IMR-90 (cell line): ENCODE data around the gene ZDHHC18. TPM values are rescaled to one million over a fixed set of nuclear protein-coding genes. Genes with fewer than 3 reads are reported as not detected.

Experiments
- ATAC-seq: fragments of 200-7000 bp; cut with Tn5 transposase; 2 replicates; pipeline ENCODE4 v1.9.1; 2020; ENCODE audit warnings: low read depth, mild to moderate bottlenecking, moderate library complexity
- BruUV-seq: library from RNA; stranded (reverse); fragments of 400-500 nt; replicated peaks from 2 replicates; lab custom pipeline; 2021; lab: Mats Ljungman, UMichigan
- CTCF ChIA-PET: fragments of 300-600 bp; formaldehyde crosslinking; extraction: SDS; loops from one replicate; lab custom pipeline; 2021; ENCODE audit warnings: antibody characterized with exemption; lab: Yijun Ruan, JAX
- POLR2A ChIA-PET: fragments of 300-600 bp; sonication (Branson Sonifier 250); formaldehyde crosslinking; loops from one replicate; lab custom pipeline; 2022; ENCODE audit warnings: antibody characterized with exemption; ENCODE audit not compliant: unreplicated experiment; lab: Charles Lee
- DNase-seq: peaks from one replicate; pipeline ENCODE4 v3.0.0; 2013
- H2AFZ ChIP-seq: replicated peaks from 2 replicates; pipeline ENCODE3; 2013; ENCODE audit warnings: low read length, mild to moderate bottlenecking; ENCODE audit not compliant: poor library complexity
- H2AK5ac ChIP-seq: 2 replicates; pipeline ENCODE4 v1.6.1; 2013; ENCODE audit warnings: low read depth, low read length, inconsistent platforms
- H2AK9ac ChIP-seq: replicated peaks from 2 replicates; pipeline ENCODE3; 2013; ENCODE audit warnings: mild to moderate bottlenecking, low read depth, low read length, moderate library complexity; ENCODE audit not compliant: poor library complexity
- H2BK120ac ChIP-seq: 2 replicates; pipeline ENCODE4 v1.6.1; 2013; ENCODE audit warnings: low read depth, low read length, inconsistent platforms
- H2BK15ac ChIP-seq: 3 replicates; pipeline ENCODE4 v1.6.1; 2013; ENCODE audit warnings: low read depth, low read length, inconsistent platforms
- H2BK20ac ChIP-seq: 2 replicates; pipeline ENCODE4 v1.6.1; 2013; ENCODE audit warnings: low read depth, mild to moderate bottlenecking, inconsistent platforms, low read length, moderate library complexity
- H2BK5ac ChIP-seq: 2 replicates; pipeline ENCODE4 v1.6.1; 2013; ENCODE audit warnings: mild to moderate bottlenecking, low read depth, low read length, inconsistent platforms; ENCODE audit not compliant: poor library complexity, severe bottlenecking
- H3K14ac ChIP-seq: replicated peaks from 2 replicates; pipeline ENCODE4 v1.6.1; 2013; ENCODE audit warnings: low read depth, low read length, inconsistent platforms
- H3K18ac ChIP-seq: 2 replicates; pipeline ENCODE4 v1.6.1; 2013; ENCODE audit warnings: low read depth, low read length, control low read depth
- H3K23ac ChIP-seq: 2 replicates; pipeline ENCODE4 v1.6.1; 2013; ENCODE audit warnings: low read depth, low read length, inconsistent platforms
- H3K27ac ChIP-seq: 2 replicates; pipeline ENCODE4 v1.5.1; 2013; ENCODE audit warnings: mild to moderate bottlenecking, control low read depth, low read length; ENCODE audit not compliant: insufficient read depth
- H3K27me3 ChIP-seq: 2 replicates; pipeline ENCODE4 v1.6.1; 2013; ENCODE audit warnings: low read length; ENCODE audit not compliant: control insufficient read depth, insufficient read depth
- H3K36me3 ChIP-seq: 2 replicates; pipeline ENCODE4 v1.6.1; 2013; ENCODE audit warnings: low read length, mixed read lengths; ENCODE audit not compliant: control insufficient read depth, insufficient read depth
- H3K4ac ChIP-seq: 2 replicates; pipeline ENCODE4 v1.6.1; 2013; ENCODE audit warnings: low read depth, low read length, inconsistent platforms
- H3K4me1 ChIP-seq: 2 replicates; pipeline ENCODE4 v1.6.1; 2013; ENCODE audit warnings: low read length, mixed read lengths; ENCODE audit not compliant: control insufficient read depth, insufficient read depth
- H3K4me2 ChIP-seq: 2 replicates; pipeline ENCODE4 v1.6.1; 2013; ENCODE audit warnings: low read depth, mild to moderate bottlenecking, control low read depth, low read length, moderate library complexity
- H3K4me3 ChIP-seq: 2 replicates; pipeline ENCODE4 v1.5.1; 2013; ENCODE audit warnings: low read depth, mild to moderate bottlenecking, control low read depth, low read length, moderate library complexity; ENCODE audit not compliant: insufficient read depth
- H3K56ac ChIP-seq: 2 replicates; pipeline ENCODE4 v1.6.1; 2013; ENCODE audit warnings: low read length, inconsistent platforms; ENCODE audit not compliant: insufficient read depth; ENCODE audit errors: extremely low read depth
- H3K79me1 ChIP-seq, 2 experiments: 2 replicates each; pipeline ENCODE4 v1.6.1; 2013; ENCODE audit warnings: low read length in 2 of 2, inconsistent platforms in 1 of 2, low read depth in 1 of 2
- H3K9ac ChIP-seq: 2 replicates; pipeline ENCODE4 v1.6.1; 2013; ENCODE audit warnings: low read depth, low read length, control low read depth
- H3K9me1 ChIP-seq: 2 replicates; pipeline ENCODE4 v1.6.1; 2013; ENCODE audit warnings: low read length, inconsistent platforms; ENCODE audit not compliant: insufficient read depth
- H3K9me3 ChIP-seq: 2 replicates; pipeline ENCODE4 v1.6.1; 2013; ENCODE audit warnings: low read length; ENCODE audit not compliant: control insufficient read depth, insufficient read depth
- H4K20me1 ChIP-seq: 2 replicates; pipeline ENCODE4 v1.6.1; 2013; ENCODE audit warnings: low read length, inconsistent platforms; ENCODE audit not compliant: insufficient read depth
- H4K5ac ChIP-seq: 2 replicates; pipeline ENCODE4 v1.6.1; 2013; ENCODE audit warnings: mild to moderate bottlenecking, low read depth, low read length, control low read depth
- H4K8ac ChIP-seq, 2 experiments: 2 replicates each; pipeline ENCODE4 v1.6.1; 2013; ENCODE audit warnings: low read depth in 2 of 2, low read length in 2 of 2, control low read depth in 1 of 2, inconsistent platforms in 1 of 2
- H4K91ac ChIP-seq: 2 replicates; pipeline ENCODE4 v1.6.1; 2013; ENCODE audit warnings: low read depth, low read length, inconsistent platforms; ENCODE audit not compliant: insufficient read depth
- BHLHE40 ChIP-seq: fragments of 150-350 bp; IDR thresholded peaks from 2 replicates; pipeline ENCODE4 v1.6.1; 2016; ENCODE audit warnings: mild to moderate bottlenecking, low read depth, low read length
- CEBPB ChIP-seq: IDR thresholded peaks from 2 replicates; pipeline ENCODE4 v1.6.1; 2012; ENCODE audit warnings: low read depth, low read length, improper control_type of control experiment
- CHD1 ChIP-seq: IDR thresholded peaks from 2 replicates; pipeline ENCODE4 v1.6.1; 2012; ENCODE audit warnings: low read depth, low read length, improper control_type of control experiment
- CTCF ChIP-seq: conservative IDR thresholded peaks from 2 replicates; pipeline ENCODE4 v1.5.1; 2012; ENCODE audit warnings: mild to moderate bottlenecking, low read depth, low read length, improper control_type of control experiment
- ELK1 ChIP-seq: fragments of 150-350 bp; IDR thresholded peaks from 2 replicates; pipeline ENCODE4 v1.6.1; 2016; ENCODE audit warnings: low read depth, mild to moderate bottlenecking, low read length, moderate library complexity, borderline replicate concordance
- MAZ ChIP-seq: IDR thresholded peaks from 2 replicates; pipeline ENCODE4 v1.6.1; 2012; ENCODE audit warnings: low read depth, mild to moderate bottlenecking, low read length, improper control_type of control experiment, moderate library complexity, borderline replicate concordance
- POLR2A ChIP-seq: IDR thresholded peaks from 2 replicates; pipeline ENCODE4 v1.6.1; 2012; ENCODE audit warnings: mild to moderate bottlenecking, low read depth, low read length
- RCOR1 ChIP-seq: IDR thresholded peaks from 2 replicates; pipeline ENCODE4 v1.6.1; 2012; ENCODE audit warnings: mild to moderate bottlenecking, low read length, improper control_type of control experiment; ENCODE audit not compliant: insufficient replicate concordance
- USF2 ChIP-seq: fragments of 150-350 bp; IDR thresholded peaks from 2 replicates; pipeline ENCODE4 v1.6.1; 2017; ENCODE audit warnings: mild to moderate bottlenecking, antibody characterized with exemption, low read length, low read depth
- whole genome bisulfite sequencing, 2 experiments: methylation state at CpG; one replicate each; pipeline versions ENCODE4 v1.1.5 to v1.1.7; 2013; ENCODE audit warnings: missing lambda C conversion rate in 2 of 2; ENCODE audit not compliant: insufficient read length in 1 of 2; ENCODE audit errors: extremely low coverage in 2 of 2; 5-methylcytosine and 5-hydroxymethylcytosine counted together
- dilution Hi-C: fragments of 300-500 bp; cut with HindIII; formaldehyde crosslinking; loops from one replicate; pipeline ENCODE4 v1.14.3; 2018; ENCODE audit warnings: low sequenced_read_pairs; ENCODE audit not compliant: unreplicated experiment
- in situ Hi-C: fragments of 300-500 bp; cut with MboI; formaldehyde crosslinking; loops from 3 replicates; pipeline ENCODE4 v1.14.3; 2019; ENCODE audit warnings: low sequenced_read_pairs, inconsistent platforms, mixed read lengths
- intact Hi-C: fragments of 100-400 bp; cut with micrococcal nuclease; formaldehyde crosslinking; loops from 2 replicates; pipeline ENCODE4 v1.10.0; 2022
- polyA plus RNA-seq, 3 experiments: library from polyadenylated mRNA; depleted of rRNA; stranded (reverse); fragments of >200 nt; gene quantifications; 2 replicates each; pipeline ENCODE4 v1.2.3, GENCODE V29; 2012; ENCODE audit warnings: low replicate concordance in 1 of 3
- total RNA-seq: library from RNA; depleted of rRNA; stranded (reverse); fragments of >200 nt; gene quantifications from 2 replicates; pipeline ENCODE4 v1.2.3, GENCODE V29; 2012

Gene ZDHHC18
- total and polyA plus RNA-seq, 2 of the 4 experiments (the other 2 are of a cell fraction), result 12.5 to 37.0 TPM

GRCh38 chr1:26789612-26789865 lies 36.9 kb upstream of the ZDHHC18 start (continued):
- no peak for TF ChIP-seq MAZ

GRCh38 chr1:26789931-26790330 lies 36.6 kb upstream of the ZDHHC18 start:
- H4K20me1 ChIP-seq, result no peaks in the 10 kb centered on the region
- intact Hi-C loops (loop anchor here (1.0 kb wide), 4 partner anchors 92 to 290 kb away; no protein-coding TSS in a partner anchor), dilution Hi-C loops (loop anchor here (25.0 kb wide), 1 partner anchor 203 kb away; no protein-coding TSS in a partner anchor), in situ Hi-C loops (loop anchor here (5.0 kb wide), 1 partner anchor 98 kb away; no protein-coding TSS in a partner anchor)
- H3K27ac ChIP-seq, result no peak overlapping the region
- H3K14ac ChIP-seq, result no peak overlapping the region
- H3K27me3 ChIP-seq, result no peaks in the 10 kb centered on the region
- no peak overlapping the region for H4K91ac ChIP-seq
- peaks cover 6% of the 10 kb centered on the region for H3K9me1 ChIP-seq
- BruUV-seq, result no TSS peak
- H2AK9ac ChIP-seq, result no peak overlapping the region
- no peak overlapping the region for H2BK20ac ChIP-seq
- H3K4me3 ChIP-seq, result no peak overlapping the region
- ChIA-PET POLR2A (interaction anchor here (0.7 to 2.2 kb wide), 4 partner anchors 10 to 98 kb away, joined by 3 to 13 read pairs (median 4); no protein-coding TSS in a partner anchor), CTCF (interaction anchor here (0.7 to 4.7 kb wide), 5 partner anchors 10 to 191 kb away, joined by 4 to 20 read pairs (median 6); no protein-coding TSS in a partner anchor)
- H2BK120ac ChIP-seq, result no peak overlapping the region
- no peak overlapping the region for H2BK5ac ChIP-seq
- H4K5ac ChIP-seq, result no peak overlapping the region
- H3K23ac ChIP-seq, result no peak overlapping the region
- peaks cover 10% of the 10 kb centered on the region for H3K36me3 ChIP-seq
- no peaks in the 10 kb centered on the region for H3K9me3 ChIP-seq
- no peak overlapping the region for H4K8ac ChIP-seq
- ATAC-seq (no peak), DNase-seq (no peak)
- peaks cover 23% of the 10 kb centered on the region for H3K4me1 ChIP-seq
- H3K4ac ChIP-seq, result no peak overlapping the region
- no peak for TF ChIP-seq CHD1
- TF ChIP-seq CTCF, result no peak
- TF ChIP-seq POLR2A, result no peak
- no peak for TF ChIP-seq RCOR1
- no peak for TF ChIP-seq BHLHE40
- no peak for TF ChIP-seq ELK1
- TF ChIP-seq CEBPB, result no peak
- no peak for TF ChIP-seq USF2
- no peak overlapping the region for H2AK5ac ChIP-seq
- H3K79me1 ChIP-seq, result peaks cover 18 to 36% of the 10 kb centered on the region in 2 experiments; a peak in 3 of 4 replicates
- H3K9ac ChIP-seq, result no peak overlapping the region
- no peak overlapping the region for H2BK15ac ChIP-seq
- WGBS, 2 experiments, result no CpG with 5 or more reads among the region's 4 CpGs
- H3K56ac ChIP-seq, result no peak overlapping the region
- H3K4me2 ChIP-seq, result no peak overlapping the region
- no peak overlapping the region for H2AFZ ChIP-seq
- no peak overlapping the region for H3K18ac ChIP-seq
